GM13976 (cell line): ENCODE data around the gene PRSS58.

Experiments
- DNase-seq: peaks from one replicate; pipeline ENCODE4 v3.0.0; 2012; ENCODE audit warnings: low spot score
- CTCF ChIP-seq: IDR thresholded peaks from 2 replicates; pipeline ENCODE4 v1.5.1; 2012; ENCODE audit warnings: borderline replicate concordance, mild to moderate bottlenecking; ENCODE audit not compliant: insufficient read depth; ENCODE audit errors: extremely low read depth, missing control alignments, control extremely low read depth
- in situ Hi-C: fragments of 300-500 bp; cut with MboI; formaldehyde crosslinking; loops from one replicate; pipeline ENCODE4 v1.12.0; 2022; ENCODE audit warnings: low sequenced_read_pairs, mixed read lengths, inconsistent platforms; ENCODE audit not compliant: unreplicated experiment

The PRSS58 gene

GRCh38 chr7:142272841-142273240, 15.0 kb upstream of the PRSS58 start:
- no peak for DNase-seq
- in situ Hi-C loops: no loop called here
- TF ChIP-seq CTCF: no peak

GRCh38 chr7:142263598-142264380, 5.9 kb upstream of the PRSS58 start:
- no peak for TF ChIP-seq CTCF
- no peak for DNase-seq
- in situ Hi-C loops: no loop called here

- in situ Hi-C loops: no loop called here
- no peak for DNase-seq
- no peak for TF ChIP-seq CTCF
Observed at GRCh38 chr7:142250705-142251104, 7.2 kb downstream of the PRSS58 start.

- in situ Hi-C loops: no loop called here
- no peak for DNase-seq
- no peak for TF ChIP-seq CTCF
Observed at GRCh38 chr7:142249918-142250317, 7.9 kb downstream of the PRSS58 start.

GRCh38 chr7:142248166-142249160, 9.4 kb downstream of the PRSS58 start:
- DNase-seq: no peak
- no peak for TF ChIP-seq CTCF
- in situ Hi-C loops: no loop called here

GRCh38 chr7:142243823-142244222, 14.0 kb downstream of the PRSS58 start:
- TF ChIP-seq CTCF: no peak
- in situ Hi-C loops: no loop called here
- no peak for DNase-seq
